Retinal pigment epithelial cell (primary cell): ENCODE data around the gene FDX2.
A peak's percentile ranks its signal among the peaks of the same experiment; 100 is the strongest.

ENCODE experiments used
- DNase-seq: peaks from one replicate; pipeline ENCODE4 v3.0.0-alpha.2; 2010; ENCODE audit warnings: low read depth
- H3K4me3 ChIP-seq: 2 replicates; pipeline ENCODE4 v1.5.1; 2011; ENCODE audit warnings: mild to moderate bottlenecking, low read length, control low read depth, moderate library complexity
- TF ChIP-seq, protein P1 (sequence below): conservative IDR thresholded peaks from 2 replicates; pipeline ENCODE4 v1.5.1; 2011; ENCODE audit warnings: low read depth, low read length, control low read depth, inconsistent platforms

Gene FDX2

DNA sequence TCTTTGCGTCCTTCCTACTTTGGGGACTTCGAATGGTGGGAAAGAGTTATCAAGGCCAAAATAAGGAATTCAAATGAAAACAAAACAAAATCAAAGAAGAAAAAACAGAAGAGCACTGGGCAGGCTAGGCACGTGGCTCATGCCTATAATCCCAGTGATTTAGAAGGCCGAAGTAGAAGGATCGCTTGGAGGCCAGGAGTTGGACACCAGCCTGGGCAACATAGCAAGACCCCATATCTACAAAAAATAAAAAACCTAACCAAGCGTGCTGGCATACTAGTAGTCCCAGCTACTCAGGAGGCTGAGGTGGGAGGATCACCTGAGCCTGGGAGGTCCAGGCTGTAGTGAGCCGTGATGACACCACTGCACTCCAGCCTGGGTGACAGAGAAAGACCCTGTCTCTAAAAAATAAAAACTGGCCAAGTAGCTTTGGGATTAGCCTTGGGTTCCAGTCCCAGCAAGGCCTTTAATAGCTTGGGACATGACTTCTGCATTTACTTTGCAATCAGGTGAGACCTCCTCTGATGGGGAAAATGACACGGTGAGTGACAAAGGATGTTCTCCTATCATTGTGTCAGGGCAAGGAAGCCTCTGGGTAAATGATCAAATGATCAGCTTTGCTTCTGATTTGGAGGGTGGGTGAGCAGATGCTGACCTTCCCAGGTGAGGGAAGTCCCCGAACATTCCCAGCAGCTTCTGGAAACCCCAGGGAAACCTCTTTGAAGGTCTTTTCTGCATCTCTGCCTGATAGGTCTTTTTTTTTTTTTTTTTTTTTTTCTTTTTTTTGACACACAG lies 37.8 kb downstream of the FDX2 start:
- TF ChIP-seq, protein P1, sequence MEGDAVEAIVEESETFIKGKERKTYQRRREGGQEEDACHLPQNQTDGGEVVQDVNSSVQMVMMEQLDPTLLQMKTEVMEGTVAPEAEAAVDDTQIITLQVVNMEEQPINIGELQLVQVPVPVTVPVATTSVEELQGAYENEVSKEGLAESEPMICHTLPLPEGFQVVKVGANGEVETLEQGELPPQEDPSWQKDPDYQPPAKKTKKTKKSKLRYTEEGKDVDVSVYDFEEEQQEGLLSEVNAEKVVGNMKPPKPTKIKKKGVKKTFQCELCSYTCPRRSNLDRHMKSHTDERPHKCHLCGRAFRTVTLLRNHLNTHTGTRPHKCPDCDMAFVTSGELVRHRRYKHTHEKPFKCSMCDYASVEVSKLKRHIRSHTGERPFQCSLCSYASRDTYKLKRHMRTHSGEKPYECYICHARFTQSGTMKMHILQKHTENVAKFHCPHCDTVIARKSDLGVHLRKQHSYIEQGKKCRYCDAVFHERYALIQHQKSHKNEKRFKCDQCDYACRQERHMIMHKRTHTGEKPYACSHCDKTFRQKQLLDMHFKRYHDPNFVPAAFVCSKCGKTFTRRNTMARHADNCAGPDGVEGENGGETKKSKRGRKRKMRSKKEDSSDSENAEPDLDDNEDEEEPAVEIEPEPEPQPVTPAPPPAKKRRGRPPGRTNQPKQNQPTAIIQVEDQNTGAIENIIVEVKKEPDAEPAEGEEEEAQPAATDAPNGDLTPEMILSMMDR: no peak
- no peak for DNase-seq
- no peak overlapping the region for H3K4me3 ChIP-seq

DNA sequence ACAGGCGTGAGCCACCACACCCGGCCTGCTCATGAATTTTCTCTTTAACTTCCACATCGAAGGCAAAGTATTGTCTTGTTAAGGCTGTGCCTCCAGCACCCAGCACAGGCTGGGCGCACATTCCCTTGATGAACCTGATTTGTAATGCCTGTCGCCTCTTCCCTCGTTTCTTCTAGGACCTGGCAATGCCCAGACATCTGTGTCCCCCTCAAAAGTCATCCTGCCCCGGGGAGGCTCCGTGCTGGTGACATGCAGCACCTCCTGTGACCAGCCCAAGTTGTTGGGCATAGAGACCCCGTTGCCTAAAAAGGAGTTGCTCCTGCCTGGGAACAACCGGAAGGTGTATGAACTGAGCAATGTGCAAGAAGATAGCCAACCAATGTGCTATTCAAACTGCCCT lies 41.2 kb downstream of the FDX2 start:
- DNase-seq: no peak
- TF ChIP-seq, protein P1: no peak
- no peak overlapping the region for H3K4me3 ChIP-seq

DNA sequence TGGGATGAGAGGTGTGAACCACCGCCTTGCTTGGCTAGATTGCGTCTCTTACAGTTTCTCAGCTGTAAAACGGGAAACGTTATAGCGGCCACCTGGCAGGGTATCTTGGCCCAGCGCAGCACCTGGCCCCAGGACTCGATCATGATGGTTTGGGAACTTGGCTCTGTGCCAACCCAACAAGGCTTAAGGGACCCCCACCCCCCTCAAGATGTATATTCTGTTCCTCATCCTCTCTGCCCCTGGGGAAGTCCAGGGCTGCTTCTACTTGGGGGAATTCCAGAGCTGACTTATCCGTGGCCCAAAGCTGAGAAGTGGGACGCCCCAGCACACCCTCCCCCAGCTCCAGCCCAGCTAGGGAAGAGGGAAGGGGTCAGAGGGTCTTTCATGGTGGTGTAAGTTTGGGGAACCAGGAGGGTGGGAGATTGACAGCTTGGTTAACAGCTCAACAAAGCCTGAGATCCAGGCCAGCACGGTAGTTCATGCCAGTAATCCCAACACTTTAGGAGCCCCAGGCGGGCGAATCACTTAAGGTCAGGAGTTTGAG lies 44.2 kb downstream of the FDX2 start:
- TF ChIP-seq, protein P1: no peak

DNA sequence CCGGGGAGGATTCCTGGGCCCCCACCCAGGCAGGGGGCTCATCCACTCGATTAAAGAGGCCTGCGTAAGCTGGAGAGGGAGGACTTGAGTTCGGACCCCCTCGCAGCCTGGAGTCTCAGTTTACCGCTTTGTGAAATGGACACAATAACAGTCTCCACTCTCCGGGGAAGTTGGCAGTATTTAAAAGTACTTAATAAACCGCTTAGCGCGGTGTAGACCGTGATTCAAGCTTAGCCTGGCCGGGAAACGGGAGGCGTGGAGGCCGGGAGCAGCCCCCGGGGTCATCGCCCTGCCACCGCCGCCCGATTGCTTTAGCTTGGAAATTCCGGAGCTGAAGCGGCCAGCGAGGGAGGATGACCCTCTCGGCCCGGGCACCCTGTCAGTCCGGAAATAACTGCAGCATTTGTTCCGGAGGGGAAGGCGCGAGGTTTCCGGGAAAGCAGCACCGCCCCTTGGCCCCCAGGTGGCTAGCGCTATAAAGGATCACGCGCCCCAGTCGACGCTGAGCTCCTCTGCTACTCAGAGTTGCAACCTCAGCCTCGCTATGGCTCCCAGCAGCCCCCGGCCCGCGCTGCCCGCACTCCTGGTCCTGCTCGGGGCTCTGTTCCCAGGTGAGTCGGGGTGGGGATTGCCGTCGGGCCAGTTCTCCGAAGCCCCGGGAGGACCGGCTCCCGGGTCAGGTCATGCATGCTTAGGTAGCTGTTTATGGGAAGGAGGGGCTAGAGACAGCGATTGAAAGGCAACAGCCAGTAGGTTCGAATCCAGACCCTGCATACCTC lies 45.0 kb downstream of the FDX2 start, which contains the start of gene ICAM1:
Gene ICAM1, plus strand, starts transcription at position 505 of the 779 bp plus-strand sequence. Its CDS starts 40 bp downstream, at position 545.
- H3K4me3 ChIP-seq: peak within 1 kb of the TSS; percentile 43
- peak; percentile 22 for DNase-seq
- TF ChIP-seq, protein P1: no peak

More for the DNA sequence above, 44.2 kb downstream of the FDX2 start:
- DNase-seq: no peak
- H3K4me3 ChIP-seq: peak overlapping the region; percentile 43

DNA sequence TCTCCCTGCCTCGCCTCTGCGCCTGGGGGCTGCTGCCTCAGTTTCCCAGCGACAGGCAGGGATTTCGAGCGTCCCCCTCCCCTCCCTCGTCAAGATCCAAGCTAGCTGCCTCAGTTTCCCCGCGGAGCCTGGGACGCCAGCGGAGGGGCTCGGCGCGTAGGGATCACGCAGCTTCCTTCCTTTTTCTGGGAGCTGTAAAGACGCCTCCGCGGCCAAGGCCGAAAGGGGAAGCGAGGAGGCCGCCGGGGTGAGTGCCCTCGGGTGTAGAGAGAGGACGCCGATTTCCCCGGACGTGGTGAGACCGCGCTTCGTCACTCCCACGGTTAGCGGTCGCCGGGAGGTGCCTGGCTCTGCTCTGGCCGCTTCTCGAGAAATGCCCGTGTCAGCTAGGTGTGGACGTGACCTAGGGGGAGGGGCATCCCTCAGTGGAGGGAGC lies 45.6 kb downstream of the FDX2 start:
- no peak for DNase-seq
- TF ChIP-seq, protein P1: no peak
- peak overlapping the region; percentile 43 for H3K4me3 ChIP-seq

DNA sequence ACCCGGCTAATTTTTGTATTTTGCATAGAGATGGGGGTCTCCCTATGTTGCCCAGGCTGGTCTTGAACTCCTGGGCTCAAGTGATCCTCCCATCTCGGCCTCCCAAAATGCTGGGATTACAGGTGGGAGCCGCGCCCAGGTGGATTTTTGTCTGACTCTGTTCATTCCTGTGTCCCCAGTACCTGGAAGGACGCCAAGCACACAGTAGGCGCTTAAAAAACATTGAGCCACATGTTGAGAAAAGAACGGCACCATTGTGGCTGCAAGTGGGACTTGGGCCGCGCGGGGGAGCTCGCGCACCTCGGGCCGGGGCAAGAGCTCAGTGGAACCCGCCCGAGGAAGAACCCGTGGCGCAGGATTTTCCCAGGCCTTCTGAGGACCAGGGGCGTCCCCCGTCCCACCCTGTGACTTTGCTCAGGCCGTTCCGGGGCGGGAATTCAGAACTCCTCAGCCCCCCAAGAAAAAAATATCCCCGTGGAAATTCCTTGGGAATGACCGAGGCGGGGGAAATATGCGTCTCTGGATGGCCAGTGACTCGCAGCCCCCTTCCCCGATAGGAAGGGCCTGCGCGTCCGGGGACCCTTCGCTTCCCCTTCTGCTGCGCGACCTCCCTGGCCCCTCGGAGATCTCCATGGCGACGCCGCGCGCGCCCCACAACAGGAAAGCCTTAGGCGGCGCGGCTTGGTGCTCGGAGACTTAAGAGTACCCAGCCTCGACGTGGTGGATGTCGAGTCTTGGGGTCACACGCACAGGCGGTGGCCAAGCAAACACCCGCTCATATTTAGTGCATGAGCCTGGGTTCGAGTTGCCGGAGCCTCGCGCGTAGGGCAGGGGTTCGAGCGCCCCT lies 46.3 kb downstream of the FDX2 start:
- H3K4me3 ChIP-seq: peak overlapping the region; percentile 43
- TF ChIP-seq, protein P1: peak; percentile 92
- DNase-seq: no peak
